Progenitor cell of endocrine pancreas (in vitro differentiated cells): ENCODE results near the gene FTO. TPM values are rescaled to one million over a fixed set of nuclear protein-coding genes. Genes with fewer than 3 reads are reported as not detected.

Experiments
- DNase-seq: peaks from one replicate; pipeline ENCODE4 v3.0.0; 2021; ENCODE audit warnings: low spot score; ENCODE audit not compliant: unreplicated experiment
- H3K27ac Mint-ChIP-seq: 2 replicates; pipeline ENCODE4 v1.8.0; 2021; ENCODE audit warnings: mild to moderate bottlenecking, moderate library complexity, mixed read lengths
- H3K27me3 Mint-ChIP-seq: 2 replicates; pipeline ENCODE4 v1.8.0; 2021; ENCODE audit warnings: mixed read lengths
- H3K36me3 Mint-ChIP-seq: 2 replicates; pipeline ENCODE4 v1.8.0; 2022; ENCODE audit warnings: mixed read lengths; ENCODE audit not compliant: insufficient read depth
- H3K4me1 Mint-ChIP-seq: 2 replicates; pipeline ENCODE4 v1.8.0; 2021; ENCODE audit warnings: low read depth, mixed read lengths
- H3K4me3 Mint-ChIP-seq: 2 replicates; pipeline ENCODE4 v1.8.0; 2021; ENCODE audit warnings: low read depth, mild to moderate bottlenecking, moderate library complexity, mixed read lengths
- H3K9me3 Mint-ChIP-seq: 2 replicates; pipeline ENCODE4 v1.8.0; 2021; ENCODE audit warnings: low read depth, mixed read lengths
- total RNA-seq: library from RNA; stranded (reverse); gene quantifications from 2 replicates; pipeline ENCODE4 v1.2.1, GENCODE V29; 2021
- TF ChIP-seq, protein P1 (sequence below): fragments of 200-600 bp; sonication (generic); IDR thresholded peaks from one replicate; pipeline ENCODE4 v1.5.0; 2021; ENCODE audit warnings: antibody characterized with exemption, mild to moderate bottlenecking; ENCODE audit not compliant: unreplicated experiment

Gene FTO
- total RNA-seq, 1 donor from 2014 or later: 78.7 TPM

DNA sequence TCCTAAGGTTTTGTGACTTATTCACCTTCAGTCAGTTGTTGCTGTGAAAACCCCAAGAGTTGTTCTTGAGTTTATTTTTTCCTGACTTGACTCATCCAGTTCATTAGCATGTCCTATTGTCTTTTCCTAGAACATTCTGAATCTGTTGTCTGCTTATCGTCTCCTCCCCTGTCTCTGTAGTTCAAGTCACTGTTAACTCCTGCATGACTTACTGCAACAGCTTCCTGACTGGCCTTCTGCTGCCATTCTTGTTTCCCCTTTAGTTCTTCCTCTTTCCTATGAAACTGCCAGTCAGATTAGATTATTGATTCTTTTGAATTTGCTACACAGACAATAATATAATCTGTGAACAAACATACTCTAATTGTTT lies 161.5 kb downstream of the FTO start:
- TF ChIP-seq, protein P1, sequence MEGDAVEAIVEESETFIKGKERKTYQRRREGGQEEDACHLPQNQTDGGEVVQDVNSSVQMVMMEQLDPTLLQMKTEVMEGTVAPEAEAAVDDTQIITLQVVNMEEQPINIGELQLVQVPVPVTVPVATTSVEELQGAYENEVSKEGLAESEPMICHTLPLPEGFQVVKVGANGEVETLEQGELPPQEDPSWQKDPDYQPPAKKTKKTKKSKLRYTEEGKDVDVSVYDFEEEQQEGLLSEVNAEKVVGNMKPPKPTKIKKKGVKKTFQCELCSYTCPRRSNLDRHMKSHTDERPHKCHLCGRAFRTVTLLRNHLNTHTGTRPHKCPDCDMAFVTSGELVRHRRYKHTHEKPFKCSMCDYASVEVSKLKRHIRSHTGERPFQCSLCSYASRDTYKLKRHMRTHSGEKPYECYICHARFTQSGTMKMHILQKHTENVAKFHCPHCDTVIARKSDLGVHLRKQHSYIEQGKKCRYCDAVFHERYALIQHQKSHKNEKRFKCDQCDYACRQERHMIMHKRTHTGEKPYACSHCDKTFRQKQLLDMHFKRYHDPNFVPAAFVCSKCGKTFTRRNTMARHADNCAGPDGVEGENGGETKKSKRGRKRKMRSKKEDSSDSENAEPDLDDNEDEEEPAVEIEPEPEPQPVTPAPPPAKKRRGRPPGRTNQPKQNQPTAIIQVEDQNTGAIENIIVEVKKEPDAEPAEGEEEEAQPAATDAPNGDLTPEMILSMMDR: no peak
- no peak for DNase-seq
- peaks cover 4% of the 10 kb centered on the region for H3K4me1 Mint-ChIP-seq
- H3K36me3 Mint-ChIP-seq: peaks cover 15% of the 10 kb centered on the region
- H3K4me3 Mint-ChIP-seq: no peak overlapping the region
- no peaks in the 10 kb centered on the region for H3K27me3 Mint-ChIP-seq
- peaks cover 16% of the 10 kb centered on the region for H3K9me3 Mint-ChIP-seq
- peak overlapping the region; percentile 11 for H3K27ac Mint-ChIP-seq

DNA sequence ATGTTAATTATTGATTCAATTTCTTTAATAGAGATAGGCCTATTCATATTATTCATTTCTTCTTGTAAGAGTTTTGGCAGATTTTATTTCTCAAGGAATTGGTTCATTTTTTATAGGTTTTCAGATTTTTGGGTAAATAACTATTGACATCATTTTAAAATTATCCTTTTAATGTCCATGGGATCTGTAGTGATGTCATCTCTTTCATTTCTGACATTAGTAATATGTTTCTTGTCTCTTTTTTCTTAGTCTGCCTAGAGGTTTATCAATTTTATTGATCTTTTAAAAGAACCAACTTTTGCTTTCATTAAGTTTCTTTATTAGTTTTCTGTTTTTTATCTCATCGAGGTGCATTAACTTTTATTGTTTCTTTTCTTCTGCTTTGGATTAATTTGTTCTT lies 162.6 kb downstream of the FTO start:
- H3K36me3 Mint-ChIP-seq: peaks cover 23% of the 10 kb centered on the region
- TF ChIP-seq, protein P1: no peak
- H3K27me3 Mint-ChIP-seq: no peaks in the 10 kb centered on the region
- H3K4me1 Mint-ChIP-seq: peaks cover 4% of the 10 kb centered on the region
- peaks cover 24% of the 10 kb centered on the region for H3K9me3 Mint-ChIP-seq
- no peak for DNase-seq
- H3K27ac Mint-ChIP-seq: no peak overlapping the region
- H3K4me3 Mint-ChIP-seq: no peak overlapping the region

DNA sequence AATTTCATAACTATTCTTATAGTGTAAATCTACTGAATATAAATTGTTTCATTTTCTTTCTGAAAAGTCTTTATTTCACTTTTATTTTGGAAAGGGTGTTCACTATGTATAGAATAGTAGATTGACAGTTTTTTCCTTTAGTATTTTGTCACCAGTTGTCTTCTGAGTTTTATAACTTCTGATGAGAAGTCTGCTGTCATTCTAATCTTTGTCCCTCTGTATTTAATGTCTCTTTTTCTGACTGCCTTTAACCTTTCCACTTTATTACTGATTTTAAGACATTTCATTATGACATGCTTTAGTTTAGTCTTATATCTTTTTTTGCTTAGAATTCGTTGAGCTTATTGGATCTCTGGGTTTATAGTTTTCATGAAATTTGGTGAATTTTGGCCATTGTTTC lies 166.9 kb downstream of the FTO start:
- TF ChIP-seq, protein P1: no peak
- Mint-ChIP-seq H3K9me3 (peaks cover 24% of the 10 kb centered on the region), H3K27me3 (no peaks in the 10 kb centered on the region), H3K4me3 (no peak overlapping the region), H3K27ac (no peak overlapping the region), H3K4me1 (no peaks in the 10 kb centered on the region), H3K36me3 (peaks cover 24% of the 10 kb centered on the region)
- no peak for DNase-seq

DNA sequence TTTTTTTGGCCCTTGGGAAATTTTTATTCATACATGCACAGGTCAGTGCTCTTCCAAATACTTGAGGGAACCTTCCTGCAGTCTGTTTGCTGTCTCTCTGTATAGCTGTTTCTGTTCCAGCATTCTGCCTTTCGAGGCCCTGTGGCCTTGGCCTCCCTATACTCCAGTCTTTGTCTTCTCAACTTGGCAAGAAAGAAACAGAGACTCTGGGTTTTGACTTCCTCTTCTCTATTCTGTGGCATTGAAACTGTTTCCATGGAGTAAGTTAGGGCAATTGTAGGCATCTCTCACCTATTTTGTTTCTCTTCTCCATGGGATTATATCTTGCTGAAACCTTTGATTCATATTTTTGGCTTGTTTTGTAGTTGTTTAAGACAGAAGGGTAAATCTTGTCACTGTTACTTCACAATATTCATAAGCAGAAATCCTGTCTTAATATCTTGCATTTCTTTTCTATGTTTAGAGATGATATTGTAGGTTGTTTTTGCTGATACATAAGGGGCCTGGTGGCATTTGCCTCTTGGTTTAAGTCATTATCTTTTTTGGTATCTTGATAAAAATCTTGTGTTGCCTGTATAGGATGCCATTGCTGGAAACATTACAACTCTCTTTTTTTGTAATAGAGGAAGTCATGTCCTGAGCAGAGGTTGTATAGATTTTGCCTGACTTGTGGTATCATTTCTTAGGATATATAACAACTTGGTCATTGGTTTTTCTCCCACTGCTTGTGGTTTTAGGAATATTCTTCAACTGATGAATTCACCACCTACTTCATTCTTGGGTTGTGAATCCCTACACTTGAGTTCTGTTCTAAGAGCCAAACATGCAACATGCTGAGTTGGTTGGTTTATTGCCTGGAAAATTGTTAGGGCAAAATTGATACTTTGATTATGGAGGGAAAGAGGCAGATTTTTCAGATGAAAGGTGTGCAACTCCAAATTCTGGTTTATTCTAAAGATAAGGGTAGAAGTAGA lies 168.6 kb downstream of the FTO start:
- Mint-ChIP-seq H3K27ac (no peak overlapping the region), H3K27me3 (no peaks in the 10 kb centered on the region), H3K4me1 (no peaks in the 10 kb centered on the region), H3K9me3 (peaks cover 20% of the 10 kb centered on the region), H3K36me3 (peaks cover 21% of the 10 kb centered on the region), H3K4me3 (no peak overlapping the region)
- DNase-seq: no peak
- TF ChIP-seq, protein P1: no peak

DNA sequence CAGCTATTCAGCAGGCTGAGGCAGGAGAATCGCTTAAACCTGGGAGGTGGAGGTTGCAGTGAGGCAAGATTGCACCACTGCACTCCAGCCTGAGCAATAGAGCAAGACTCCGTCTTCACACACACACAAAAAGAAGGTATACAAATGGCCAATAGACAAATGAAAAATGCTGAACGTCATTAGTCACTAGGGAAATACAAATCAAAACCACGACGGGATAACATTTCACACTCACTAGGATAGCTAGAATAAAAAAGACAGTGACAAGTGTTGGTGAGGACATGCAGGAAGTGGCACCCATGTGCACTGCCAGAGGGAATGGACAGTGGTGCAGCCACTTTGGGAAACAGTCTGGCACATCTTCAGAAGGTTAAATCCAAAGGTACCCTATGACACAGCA lies 172.9 kb downstream of the FTO start:
- Mint-ChIP-seq H3K4me3 (no peak overlapping the region), H3K9me3 (no peaks in the 10 kb centered on the region), H3K36me3 (peaks cover 11% of the 10 kb centered on the region), H3K27ac (no peak overlapping the region), H3K4me1 (peaks cover 2% of the 10 kb centered on the region), H3K27me3 (no peaks in the 10 kb centered on the region)
- no peak for DNase-seq
- TF ChIP-seq, protein P1: no peak
